KOPT-K1 (cell line): ENCODE measurements around the gene MAD2L1.

Experiments used
- H3K27ac ChIP-seq: fragments of 200-600 bp; sonication (generic); 2 replicates; pipeline ENCODE4 v1.5.1; 2016; ENCODE audit warnings: antibody characterized with exemption, mild to moderate bottlenecking, low read depth, low read length; ENCODE audit not compliant: poor library complexity, severe bottlenecking
- H3K36me3 ChIP-seq: fragments of 200-600 bp; sonication (generic); 2 replicates; pipeline ENCODE4 v1.5.1; 2017; ENCODE audit warnings: antibody characterized with exemption, mild to moderate bottlenecking, low read length, moderate library complexity; ENCODE audit not compliant: insufficient read depth
- H3K9me3 ChIP-seq: fragments of 200-600 bp; sonication (generic); 2 replicates; pipeline ENCODE4 v1.5.1; 2017; ENCODE audit warnings: antibody characterized with exemption, low read length, mild to moderate bottlenecking; ENCODE audit not compliant: insufficient read depth, poor library complexity, severe bottlenecking

The MAD2L1 gene

DNA sequence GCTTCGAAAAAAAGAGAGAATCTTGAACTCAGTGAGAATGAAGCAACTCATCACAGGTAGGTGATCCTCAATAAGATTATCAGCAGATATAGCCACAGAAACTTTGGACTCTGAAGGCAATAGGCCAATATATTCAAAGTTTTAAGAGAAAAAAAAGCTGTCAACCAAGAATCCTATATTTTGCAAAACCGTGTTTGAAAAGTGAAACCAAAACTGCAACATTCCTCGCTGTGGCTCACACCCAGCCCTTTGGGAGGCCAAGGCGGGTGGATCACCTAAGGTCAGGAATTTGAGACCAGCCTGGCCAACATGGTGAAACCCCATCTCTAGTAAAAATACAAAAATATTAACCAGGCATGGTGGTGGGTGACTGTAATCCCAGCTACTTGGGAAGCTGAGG, 22.8 kb downstream of the MAD2L1 start:
- H3K27ac ChIP-seq = no peak overlapping the region
- H3K9me3 ChIP-seq = peaks cover 7% of the 10 kb centered on the region
- no peaks in the 10 kb centered on the region for H3K36me3 ChIP-seq

DNA sequence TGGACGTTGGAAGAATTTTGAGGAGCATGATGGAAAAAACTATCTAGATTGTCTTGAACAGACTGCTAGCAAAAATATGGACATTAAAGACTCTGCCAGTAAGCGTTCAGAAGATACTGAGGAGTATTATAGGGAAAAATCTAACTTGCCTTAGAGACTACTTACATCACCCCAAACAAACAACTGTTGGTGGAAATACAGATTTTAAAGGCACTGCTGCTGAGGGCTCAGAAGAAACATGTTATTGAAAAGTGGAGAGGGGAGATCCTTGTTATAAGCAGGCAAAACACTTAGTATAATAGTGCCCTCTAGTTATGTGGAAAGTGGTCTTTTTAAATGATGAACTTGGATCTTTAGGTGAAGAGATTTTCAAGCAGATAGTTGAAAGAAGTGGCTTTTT, 29.2 kb downstream of the MAD2L1 start:
- Histone ChIP-seq H3K36me3 (no peaks in the 10 kb centered on the region), H3K9me3 (no peaks in the 10 kb centered on the region), H3K27ac (no peak overlapping the region)

DNA sequence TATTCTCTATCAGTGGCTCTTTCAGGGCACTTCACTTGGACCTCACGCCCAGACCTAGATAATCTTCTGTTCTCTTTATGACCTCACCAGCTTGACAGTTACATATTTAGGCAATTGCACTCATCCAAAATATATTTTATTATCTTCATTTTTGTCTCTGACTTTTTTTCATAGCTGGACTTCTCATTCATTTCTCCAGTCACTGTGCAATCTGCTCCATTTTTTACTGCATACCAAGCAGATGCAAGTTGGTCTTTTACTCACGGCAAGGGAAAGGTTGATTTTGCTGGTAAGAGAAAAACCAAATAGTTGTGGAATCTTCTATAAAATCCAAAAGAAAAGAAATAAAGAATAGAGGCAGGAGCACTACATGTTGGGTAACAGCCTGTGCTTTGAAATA, 31.7 kb downstream of the MAD2L1 start:
- H3K36me3 ChIP-seq = no peaks in the 10 kb centered on the region
- no peaks in the 10 kb centered on the region for H3K9me3 ChIP-seq
- no peak overlapping the region for H3K27ac ChIP-seq

DNA sequence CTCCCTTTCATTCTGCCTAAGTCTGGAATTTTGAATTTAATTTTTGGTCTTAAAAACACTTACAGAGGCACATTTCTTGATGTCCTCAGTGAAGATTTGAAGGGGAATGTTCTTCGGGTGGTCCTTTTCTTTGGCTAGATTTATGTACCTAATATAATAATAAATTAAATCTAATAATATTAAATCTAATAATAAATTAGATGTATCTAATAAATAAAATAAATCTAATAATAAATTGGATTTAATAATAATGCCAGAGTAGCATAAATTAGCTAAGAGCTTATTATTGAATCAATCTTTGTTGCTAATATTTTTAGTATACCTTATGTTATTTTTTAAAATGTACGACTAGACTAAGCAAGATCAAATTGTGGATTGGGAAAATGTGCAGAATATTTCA, 39.8 kb downstream of the MAD2L1 start:
- Histone ChIP-seq H3K36me3 (no peaks in the 10 kb centered on the region), H3K9me3 (no peaks in the 10 kb centered on the region), H3K27ac (no peak overlapping the region)

DNA sequence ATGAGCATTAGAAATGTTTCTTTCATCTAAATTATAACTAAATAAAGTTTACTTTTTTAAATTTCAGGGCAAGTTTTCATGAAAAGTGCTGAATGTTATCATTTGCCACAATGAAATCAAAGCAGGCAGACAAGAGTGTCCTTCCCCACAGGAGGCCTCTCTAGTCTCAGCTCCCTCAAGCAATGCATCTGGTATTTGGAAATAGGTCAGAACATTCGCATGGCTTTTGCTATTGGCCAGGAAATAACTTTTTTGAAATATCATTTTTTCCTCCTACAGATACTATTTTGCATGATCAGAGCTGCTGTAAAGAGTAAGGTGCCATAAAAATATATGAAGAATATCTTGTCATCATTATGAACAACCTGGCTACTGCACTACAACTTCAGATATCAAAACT, 41.1 kb downstream of the MAD2L1 start:
- Histone ChIP-seq H3K27ac (no peak overlapping the region), H3K9me3 (no peaks in the 10 kb centered on the region), H3K36me3 (no peaks in the 10 kb centered on the region)

DNA sequence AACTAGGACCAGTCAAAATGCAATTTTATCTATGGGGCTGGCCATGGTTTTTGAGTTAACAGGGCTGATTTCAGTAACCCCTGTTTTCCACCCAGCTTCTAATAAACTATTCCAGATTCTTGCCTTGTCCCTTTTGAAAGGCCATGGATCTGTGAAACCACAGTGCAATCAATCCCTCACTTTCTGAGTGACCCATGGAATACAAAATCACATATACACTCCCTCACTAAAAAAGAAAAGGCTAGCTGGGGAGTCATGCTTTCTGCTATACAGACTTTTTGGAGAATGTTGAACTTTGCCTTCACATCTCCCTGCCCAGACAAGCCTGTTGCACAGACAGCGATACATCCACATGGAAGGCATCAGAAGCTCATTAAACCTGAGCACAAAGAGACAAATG, 47.9 kb downstream of the MAD2L1 start:
- H3K9me3 ChIP-seq = no peaks in the 10 kb centered on the region
- no peaks in the 10 kb centered on the region for H3K36me3 ChIP-seq
- no peak overlapping the region for H3K27ac ChIP-seq

DNA sequence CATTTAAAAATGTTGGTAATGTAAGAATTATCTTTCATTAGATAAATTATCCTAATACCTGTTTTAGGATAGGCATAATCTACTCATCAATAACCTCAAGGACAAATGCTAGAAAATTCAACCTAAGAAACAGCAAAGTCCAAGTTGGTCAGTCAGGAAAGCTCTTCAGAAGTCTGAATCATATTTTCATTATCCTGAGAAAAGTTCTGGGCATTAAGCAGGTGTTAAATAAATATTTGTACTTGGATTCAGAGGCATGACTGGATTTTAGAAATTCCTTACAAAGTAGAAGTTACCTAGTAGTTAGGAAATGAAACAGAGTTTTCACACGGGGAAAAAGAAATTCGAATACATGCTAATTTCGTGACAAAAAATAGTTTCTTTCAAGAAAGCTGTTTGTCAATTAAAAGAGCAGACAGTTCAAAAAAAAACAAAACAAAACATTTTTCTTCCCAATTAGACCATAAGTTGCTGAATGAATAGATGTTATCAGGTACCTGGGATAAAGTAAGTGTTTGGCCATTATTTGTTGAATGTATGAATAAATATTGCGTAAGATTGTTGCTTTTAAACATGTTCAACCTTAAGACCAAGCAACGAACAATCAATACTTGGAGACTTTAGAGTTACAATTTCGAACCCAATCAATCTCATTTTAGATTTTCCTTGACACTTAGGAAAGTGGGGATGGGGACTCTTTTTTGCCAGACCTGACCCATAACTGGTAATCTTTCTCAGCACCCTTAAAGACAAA, 48.5 kb downstream of the MAD2L1 start:
- Histone ChIP-seq H3K9me3 (no peaks in the 10 kb centered on the region), H3K36me3 (no peaks in the 10 kb centered on the region), H3K27ac (no peak overlapping the region)

DNA sequence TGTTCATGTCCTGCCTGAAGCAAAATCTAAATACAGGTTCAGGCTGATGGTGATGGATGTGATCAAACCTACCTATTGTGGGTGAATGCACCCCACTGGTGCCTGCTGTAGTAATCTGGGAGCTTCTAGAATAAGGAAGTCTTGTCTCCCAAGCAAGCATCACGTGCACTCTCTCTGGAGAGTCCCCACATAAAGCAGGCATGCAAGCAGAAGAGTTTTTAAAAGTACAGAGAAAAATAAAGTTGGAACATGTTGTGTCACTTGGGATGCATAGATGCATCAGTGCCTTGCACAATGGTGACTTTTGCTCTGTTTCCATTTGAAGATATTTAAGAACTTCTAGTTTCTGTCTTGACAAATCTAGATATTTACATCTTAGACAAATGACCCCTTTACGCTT, 54.9 kb downstream of the MAD2L1 start:
- no peak overlapping the region for H3K27ac ChIP-seq
- no peaks in the 10 kb centered on the region for H3K36me3 ChIP-seq
- no peaks in the 10 kb centered on the region for H3K9me3 ChIP-seq

DNA sequence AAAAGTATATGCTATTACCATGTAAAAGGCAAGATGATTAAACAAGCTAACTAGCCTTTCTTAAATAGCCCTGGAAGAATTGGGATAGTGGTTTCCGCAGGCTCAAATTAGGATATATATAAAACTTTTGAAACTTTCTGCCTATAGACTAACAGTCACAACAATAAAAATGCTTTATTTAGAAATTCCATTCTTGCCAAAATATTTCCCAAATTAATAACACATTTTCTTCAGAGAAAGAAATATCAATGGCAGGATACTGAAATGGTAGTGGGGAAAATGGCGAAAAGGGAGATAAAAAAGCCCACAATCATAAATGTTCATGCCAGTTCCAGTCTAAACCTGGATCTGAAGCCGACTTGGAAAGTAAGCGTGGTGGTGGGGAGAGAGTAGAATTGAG, 56.0 kb downstream of the MAD2L1 start:
- H3K27ac ChIP-seq = no peak overlapping the region
- H3K36me3 ChIP-seq = no peaks in the 10 kb centered on the region
- no peaks in the 10 kb centered on the region for H3K9me3 ChIP-seq

DNA sequence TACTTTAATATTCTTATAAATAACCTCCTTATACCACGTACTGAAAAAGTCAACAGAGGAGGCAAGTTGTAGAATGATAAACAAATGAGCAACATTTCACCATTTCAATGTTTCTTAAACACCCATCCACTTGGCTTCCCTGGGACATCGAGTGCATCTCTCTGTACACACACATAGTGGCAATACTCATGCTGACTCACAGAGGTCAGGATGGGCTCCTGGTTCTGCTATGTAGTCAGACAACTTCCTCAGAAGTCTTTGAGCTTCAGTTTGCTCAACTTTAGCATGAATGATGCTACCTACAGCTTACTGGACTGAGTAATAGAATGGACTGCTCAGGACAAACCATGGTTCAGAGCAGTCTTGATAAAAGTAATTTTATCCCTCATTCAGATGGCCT, 56.9 kb downstream of the MAD2L1 start:
- H3K36me3 ChIP-seq = no peaks in the 10 kb centered on the region
- H3K27ac ChIP-seq = no peak overlapping the region
- no peaks in the 10 kb centered on the region for H3K9me3 ChIP-seq

DNA sequence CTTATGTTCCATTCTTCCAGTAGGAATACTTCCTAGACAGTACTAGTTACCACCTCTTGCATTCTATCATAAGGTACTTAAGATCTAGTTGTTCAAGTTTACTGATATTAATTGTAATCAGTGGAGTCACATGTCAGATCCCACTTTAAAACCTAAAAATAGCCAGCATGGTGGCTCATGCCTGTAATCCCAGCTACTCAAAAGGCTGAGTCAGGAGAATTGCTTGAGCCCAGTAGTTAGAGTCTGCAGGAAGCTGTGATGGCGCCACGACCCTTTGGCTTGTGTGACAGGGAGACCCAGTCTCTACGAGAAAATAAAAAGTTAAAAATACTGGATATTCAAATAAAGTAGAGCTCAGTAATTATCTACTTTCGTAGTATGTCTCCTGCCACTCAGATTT, 57.7 kb downstream of the MAD2L1 start:
- Histone ChIP-seq H3K9me3 (no peaks in the 10 kb centered on the region), H3K36me3 (no peaks in the 10 kb centered on the region), H3K27ac (no peak overlapping the region)

DNA sequence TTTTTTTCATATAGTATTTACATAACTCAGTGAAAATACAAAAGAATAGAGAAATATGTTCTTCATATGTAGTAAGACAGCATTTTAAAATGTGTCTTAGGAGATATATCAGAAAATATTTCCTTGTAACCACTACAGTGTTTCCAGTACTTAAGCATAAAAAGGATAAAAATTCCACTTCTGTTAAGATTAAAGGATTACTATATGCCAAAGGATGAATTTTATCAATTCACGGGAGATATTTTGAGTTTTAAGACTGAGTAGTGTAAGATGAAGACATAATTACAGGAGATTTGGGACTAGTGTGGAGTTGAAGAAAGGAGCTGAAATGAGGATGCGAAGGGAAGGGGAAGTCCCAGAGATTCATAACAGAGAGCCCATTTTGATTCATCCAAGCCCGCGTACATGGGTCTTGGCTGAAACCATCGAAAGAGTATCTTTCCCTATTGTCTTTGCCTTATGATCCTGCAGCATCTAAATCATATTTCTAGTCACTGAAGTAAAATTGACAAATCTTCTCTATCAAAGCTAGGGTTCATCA, 58.7 kb downstream of the MAD2L1 start:
- Histone ChIP-seq H3K27ac (no peak overlapping the region), H3K9me3 (no peaks in the 10 kb centered on the region), H3K36me3 (no peaks in the 10 kb centered on the region)

DNA sequence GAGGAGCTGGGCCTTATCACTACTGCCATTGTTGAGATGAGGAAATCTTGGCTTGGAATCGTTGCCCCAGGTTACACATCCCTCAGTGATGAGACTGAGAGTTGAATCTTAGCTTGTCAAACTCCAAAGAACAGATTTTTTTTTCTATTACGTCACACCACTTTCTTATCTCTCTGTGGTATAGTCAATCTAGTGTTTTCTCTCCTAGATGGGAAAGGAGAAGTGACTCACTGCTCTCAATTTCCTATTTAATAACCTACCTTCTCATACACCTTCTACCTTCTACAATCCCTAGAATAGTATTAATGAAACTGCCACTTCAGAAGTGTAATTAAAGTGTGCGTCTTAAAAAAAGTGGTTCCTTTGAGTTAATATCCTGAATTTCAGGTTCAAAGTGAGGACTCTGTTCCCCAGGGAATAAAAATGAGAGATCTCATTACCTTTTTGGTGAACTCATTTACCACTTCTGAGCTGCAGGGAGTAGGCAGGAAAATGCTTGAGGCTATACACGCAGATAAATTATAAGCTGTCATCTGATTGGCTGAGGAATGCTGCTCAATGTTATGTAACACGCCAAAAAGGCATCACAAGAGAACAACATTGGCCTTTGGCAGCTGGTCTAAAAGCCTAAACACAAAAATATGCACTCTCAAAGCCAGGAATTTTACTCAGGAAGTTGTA, 59.3 kb downstream of the MAD2L1 start:
- Histone ChIP-seq H3K9me3 (no peaks in the 10 kb centered on the region), H3K27ac (no peak overlapping the region), H3K36me3 (no peaks in the 10 kb centered on the region)
